HepG2 (cell line): ENCODE data around the gene ZNF84. TPM values are rescaled to one million over a fixed set of nuclear protein-coding genes. Genes with fewer than 3 reads are reported as not detected.

Experiments
- CAMTA2 ChIP-seq: sonication (generic); formaldehyde crosslinking; IDR thresholded peaks from 2 replicates; pipeline ENCODE4 v1.4.0; 2020; ENCODE audit warnings: mild to moderate bottlenecking, missing genetic modification reagents, borderline replicate concordance
- CENPT ChIP-seq: sonication (generic); formaldehyde crosslinking; IDR thresholded peaks from 2 replicates; pipeline ENCODE4 v1.8.0; 2022; ENCODE audit warnings: low read depth, mild to moderate bottlenecking, moderate library complexity, missing genetic modification reagents
- GLI4 ChIP-seq: sonication (generic); formaldehyde crosslinking; IDR thresholded peaks from 2 replicates; pipeline ENCODE4 v1.5.1; 2020; ENCODE audit warnings: missing genetic modification reagents, mild to moderate bottlenecking, moderate library complexity, borderline replicate concordance
- NR2C2 ChIP-seq: sonication (generic); formaldehyde crosslinking; IDR thresholded peaks from 2 replicates; pipeline ENCODE4 v1.4.0; 2020; ENCODE audit warnings: missing genetic modification reagents, mild to moderate bottlenecking, moderate library complexity, borderline replicate concordance
- RXRA ChIP-seq: sonication (generic); formaldehyde crosslinking; IDR thresholded peaks from 2 replicates; pipeline ENCODE4 v1.5.1; 2020; ENCODE audit warnings: missing genetic modification reagents
- THYN1 ChIP-seq: sonication (generic); formaldehyde crosslinking; IDR thresholded peaks from 2 replicates; pipeline ENCODE4 v1.8.1; 2023; ENCODE audit warnings: low read depth, mild to moderate bottlenecking, moderate library complexity, missing genetic modification reagents, borderline replicate concordance
- ZMAT3 ChIP-seq: sonication (generic); formaldehyde crosslinking; conservative IDR thresholded peaks from 2 replicates; pipeline ENCODE4 v1.7.0; 2021; ENCODE audit warnings: missing genetic modification reagents
- ZNF234 ChIP-seq: sonication (generic); formaldehyde crosslinking; conservative IDR thresholded peaks from 2 replicates; pipeline ENCODE4 v1.5.1; 2020; ENCODE audit warnings: mild to moderate bottlenecking, missing genetic modification reagents
- ZNF333 ChIP-seq: sonication (generic); formaldehyde crosslinking; IDR thresholded peaks from 2 replicates; pipeline ENCODE4 v1.4.0; 2020; ENCODE audit warnings: mild to moderate bottlenecking, missing genetic modification reagents, borderline replicate concordance
- ZNF354B ChIP-seq: sonication (generic); formaldehyde crosslinking; IDR thresholded peaks from 2 replicates; pipeline ENCODE4 v1.8.0; 2022; ENCODE audit warnings: mild to moderate bottlenecking, missing genetic modification reagents
- ZNF598 ChIP-seq: sonication (generic); formaldehyde crosslinking; IDR thresholded peaks from 2 replicates; pipeline ENCODE4 v1.5.1; 2020; ENCODE audit warnings: mild to moderate bottlenecking, missing genetic modification reagents, borderline replicate concordance
- ZNF761 ChIP-seq: sonication (generic); formaldehyde crosslinking; conservative IDR thresholded peaks from 2 replicates; pipeline ENCODE4 v1.4.0; 2020; ENCODE audit warnings: mild to moderate bottlenecking, missing genetic modification reagents
- ZNF841 ChIP-seq: sonication (generic); formaldehyde crosslinking; IDR thresholded peaks from 2 replicates; pipeline ENCODE4 v1.8.1; 2023; ENCODE audit warnings: missing genetic modification reagents, borderline replicate concordance
- ZUFSP ChIP-seq: sonication (generic); formaldehyde crosslinking; IDR thresholded peaks from 2 replicates; pipeline ENCODE4 v1.9.0; 2021; ENCODE audit warnings: missing genetic modification reagents, mild to moderate bottlenecking, borderline replicate concordance
- polyA plus RNA-seq, 8 experiments: library from polyadenylated mRNA; depleted of rRNA in 3 of 8; stranded (reverse) in 7 of 8; unstranded in 1 of 8; fragments of >200 nt; fragmentation: Illumina TruSeq in 4 of 8; extraction: Trizol in 4 of 8; gene quantifications; 2 replicates each; pipeline versions ENCODE4 v1.2.1 to v1.2.3, GENCODE V29; 2011 to 2016; ENCODE audit warnings: low read depth in 4 of 8, missing spikeins in 1 of 8, mixed read lengths in 1 of 8; ENCODE audit not compliant: insufficient read depth in 1 of 8
- total RNA-seq, 5 experiments: library from RNA; depleted of rRNA; stranded (reverse); fragments of >200 nt; fragmentation: Illumina TruSeq; extraction: Trizol; gene quantifications; 2 replicates each; pipeline ENCODE4 v1.2.3, GENCODE V29; 2016; ENCODE audit warnings: low read depth in 1 of 5
- TF ChIP-seq, protein P1 (sequence below): sonication (generic); formaldehyde crosslinking; IDR thresholded peaks from 2 replicates; pipeline ENCODE4 v1.5.0; 2020; ENCODE audit warnings: mild to moderate bottlenecking, missing genetic modification reagents, borderline replicate concordance
- TF ChIP-seq, protein P2 (sequence below): sonication (generic); formaldehyde crosslinking; IDR thresholded peaks from 2 replicates; pipeline ENCODE4 v1.4.0; 2020; ENCODE audit warnings: missing genetic modification reagents, borderline replicate concordance
- TF ChIP-seq, protein P3 (sequence below): IDR thresholded peaks from 2 replicates; pipeline ENCODE4 v1.6.1; 2016; ENCODE audit warnings: mild to moderate bottlenecking, missing biosample characterization, missing genetic modification reagents
- TF ChIP-seq, protein P4 (sequence below): sonication (generic); formaldehyde crosslinking; IDR thresholded peaks from 2 replicates; pipeline ENCODE4 v1.5.0; 2020; ENCODE audit warnings: missing genetic modification reagents, mild to moderate bottlenecking, borderline replicate concordance
- TF ChIP-seq, protein P5 (sequence below): sonication (generic); formaldehyde crosslinking; IDR thresholded peaks from 2 replicates; pipeline ENCODE4 v1.5.1; 2020; ENCODE audit warnings: missing genetic modification reagents, mild to moderate bottlenecking, borderline replicate concordance

ZNF84 gene
- total and polyA plus RNA-seq, 2 of the 13 experiments (the other 11 are each of a cell fraction or from before 2014, with no cell fraction given) = 15.5 to 21.8 TPM

DNA sequence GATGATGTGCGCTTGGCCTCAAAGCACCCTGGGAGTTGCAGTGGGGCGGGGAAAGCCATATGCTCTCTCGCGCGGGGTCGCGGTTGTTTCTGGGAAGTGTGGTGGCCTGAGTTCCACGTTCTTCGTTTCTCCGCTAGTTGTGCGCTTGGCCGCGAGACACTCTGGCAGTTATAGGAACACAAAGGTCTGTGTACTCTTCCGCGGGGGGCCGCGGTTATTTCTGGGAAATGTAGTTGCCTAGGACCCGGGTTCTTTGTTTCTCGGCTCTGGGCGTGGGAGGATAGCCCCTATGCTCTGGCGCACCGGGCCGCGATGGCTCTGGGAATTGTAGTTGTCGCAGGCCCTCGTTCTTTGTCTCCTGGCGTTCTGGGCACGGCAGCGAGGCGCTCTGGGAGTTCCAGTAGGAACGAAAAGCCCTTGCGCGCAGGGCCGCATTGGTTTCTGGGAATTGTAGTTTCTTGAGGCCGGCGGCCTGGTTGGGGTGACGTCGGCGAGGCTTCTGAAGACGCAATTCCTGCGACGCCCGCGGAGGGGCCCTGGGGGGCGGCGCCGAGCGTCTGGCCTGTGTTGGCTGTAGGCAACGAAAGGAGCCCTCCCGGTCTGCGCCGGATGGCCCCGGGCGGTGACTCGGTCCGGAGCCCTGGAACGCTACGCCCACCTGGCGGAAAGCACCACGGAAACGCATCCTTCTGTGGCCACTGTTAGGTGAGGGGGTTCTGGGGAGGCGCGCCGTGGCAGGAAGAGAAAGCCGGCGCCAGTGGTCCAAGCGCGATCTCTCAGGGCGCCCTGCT lies 43.3 kb downstream of the ZNF84 start, which contains the start of gene ZNF140 (continued):
- no peak for TF ChIP-seq CENPT (CRISPR knock-in tag)
- no peak for TF ChIP-seq ZNF761
- TF ChIP-seq ZMAT3 (CRISPR knock-in tag) = peak; percentile 69
- peak; percentile 69; the same call in 1 of the 2 replicates for TF ChIP-seq RXRA (CRISPR knock-in tag)
- TF ChIP-seq NR2C2 (CRISPR knock-in tag) = peak; percentile 78
- TF ChIP-seq THYN1 (CRISPR knock-in tag) = no peak
- no peak for TF ChIP-seq CAMTA2 (CRISPR knock-in tag)
- no peak for TF ChIP-seq ZNF598 (CRISPR knock-in tag)
- 0 out of 2 replicates have a peak, but pooled peaks have one; percentile 65 for TF ChIP-seq ZNF234
- TF ChIP-seq, protein P1, sequence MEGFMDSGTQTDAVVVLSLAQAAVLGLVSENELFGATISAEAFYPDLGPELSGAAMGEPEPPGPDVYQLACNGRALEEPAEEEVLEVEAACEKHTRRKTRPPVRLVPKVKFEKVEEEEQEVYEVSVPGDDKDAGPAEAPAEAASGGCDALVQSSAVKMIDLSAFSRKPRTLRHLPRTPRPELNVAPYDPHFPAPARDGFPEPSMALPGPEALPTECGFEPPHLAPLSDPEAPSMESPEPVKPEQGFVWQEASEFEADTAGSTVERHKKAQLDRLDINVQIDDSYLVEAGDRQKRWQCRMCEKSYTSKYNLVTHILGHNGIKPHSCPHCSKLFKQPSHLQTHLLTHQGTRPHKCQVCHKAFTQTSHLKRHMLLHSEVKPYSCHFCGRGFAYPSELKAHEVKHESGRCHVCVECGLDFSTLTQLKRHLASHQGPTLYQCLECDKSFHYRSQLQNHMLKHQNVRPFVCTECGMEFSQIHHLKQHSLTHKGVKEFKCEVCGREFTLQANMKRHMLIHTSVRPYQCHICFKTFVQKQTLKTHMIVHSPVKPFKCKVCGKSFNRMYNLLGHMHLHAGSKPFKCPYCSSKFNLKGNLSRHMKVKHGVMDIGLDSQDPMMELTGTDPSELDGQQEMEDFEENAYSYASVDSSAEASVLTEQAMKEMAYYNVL = no peak
- TF ChIP-seq, protein P2, sequence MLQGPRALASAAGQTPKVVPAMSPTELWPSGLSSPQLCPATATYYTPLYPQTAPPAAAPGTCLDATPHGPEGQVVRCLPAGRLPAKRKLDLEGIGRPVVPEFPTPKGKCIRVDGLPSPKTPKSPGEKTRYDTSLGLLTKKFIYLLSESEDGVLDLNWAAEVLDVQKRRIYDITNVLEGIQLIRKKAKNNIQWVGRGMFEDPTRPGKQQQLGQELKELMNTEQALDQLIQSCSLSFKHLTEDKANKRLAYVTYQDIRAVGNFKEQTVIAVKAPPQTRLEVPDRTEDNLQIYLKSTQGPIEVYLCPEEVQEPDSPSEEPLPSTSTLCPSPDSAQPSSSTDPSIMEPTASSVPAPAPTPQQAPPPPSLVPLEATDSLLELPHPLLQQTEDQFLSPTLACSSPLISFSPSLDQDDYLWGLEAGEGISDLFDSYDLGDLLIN (CRISPR knock-in tag) = no peak
- 0 out of 2 replicates have a peak, but pooled peaks have one; percentile 7 for TF ChIP-seq ZNF841 (CRISPR knock-in tag)
- TF ChIP-seq ZUFSP (CRISPR knock-in tag) = no peak
- TF ChIP-seq, protein P3, sequence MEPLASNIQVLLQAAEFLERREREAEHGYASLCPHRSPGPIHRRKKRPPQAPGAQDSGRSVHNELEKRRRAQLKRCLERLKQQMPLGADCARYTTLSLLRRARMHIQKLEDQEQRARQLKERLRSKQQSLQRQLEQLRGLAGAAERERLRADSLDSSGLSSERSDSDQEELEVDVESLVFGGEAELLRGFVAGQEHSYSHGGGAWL (CRISPR knock-in tag) = 0 out of 2 replicates have a peak, but pooled peaks have one; percentile 17
- TF ChIP-seq, protein P4, sequence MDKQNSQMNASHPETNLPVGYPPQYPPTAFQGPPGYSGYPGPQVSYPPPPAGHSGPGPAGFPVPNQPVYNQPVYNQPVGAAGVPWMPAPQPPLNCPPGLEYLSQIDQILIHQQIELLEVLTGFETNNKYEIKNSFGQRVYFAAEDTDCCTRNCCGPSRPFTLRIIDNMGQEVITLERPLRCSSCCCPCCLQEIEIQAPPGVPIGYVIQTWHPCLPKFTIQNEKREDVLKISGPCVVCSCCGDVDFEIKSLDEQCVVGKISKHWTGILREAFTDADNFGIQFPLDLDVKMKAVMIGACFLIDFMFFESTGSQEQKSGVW (CRISPR knock-in tag) = no peak
- TF ChIP-seq, protein P5, sequence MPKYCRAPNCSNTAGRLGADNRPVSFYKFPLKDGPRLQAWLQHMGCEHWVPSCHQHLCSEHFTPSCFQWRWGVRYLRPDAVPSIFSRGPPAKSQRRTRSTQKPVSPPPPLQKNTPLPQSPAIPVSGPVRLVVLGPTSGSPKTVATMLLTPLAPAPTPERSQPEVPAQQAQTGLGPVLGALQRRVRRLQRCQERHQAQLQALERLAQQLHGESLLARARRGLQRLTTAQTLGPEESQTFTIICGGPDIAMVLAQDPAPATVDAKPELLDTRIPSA (CRISPR knock-in tag) = 0 out of 2 replicates have a peak, but pooled peaks have one; percentile 34
- TF ChIP-seq GLI4 = peak; percentile 44; the same call in 1 of the 2 replicates
- TF ChIP-seq ZNF354B (CRISPR knock-in tag) = no peak
- TF ChIP-seq ZNF333 (CRISPR knock-in tag) = 0 out of 2 replicates have a peak, but pooled peaks have one; percentile 7
